ENCODE data around the gene MIGA2. TPM values are rescaled to one million over a fixed set of nuclear protein-coding genes. Genes with fewer than 3 reads are reported as not detected.

MIGA2 gene
- total RNA-seq, 1 donor from 2014 or later, result 32.8 TPM

DNA sequence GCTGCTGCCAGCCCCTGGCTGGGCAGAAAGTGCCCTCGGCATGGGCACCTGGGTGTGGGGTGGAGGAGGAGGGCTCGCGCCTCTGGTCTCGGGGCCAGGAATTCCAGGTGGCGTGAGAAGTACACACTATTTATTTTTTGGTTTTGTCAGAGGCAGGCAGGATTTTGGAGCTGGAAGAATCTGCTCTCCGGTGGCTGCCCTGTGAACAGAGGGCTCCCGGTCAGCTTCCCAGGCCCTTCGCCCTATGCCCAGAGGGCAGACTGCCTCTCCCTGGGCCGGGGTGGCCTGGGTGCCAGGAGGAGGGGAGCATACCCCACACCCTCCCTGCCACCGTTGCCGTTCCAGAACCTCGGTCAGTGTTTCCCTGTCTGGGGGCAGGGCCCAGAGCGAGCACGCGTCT lies 52.8 kb downstream of the MIGA2 start:
- DNase-seq, result no peak
- intact Hi-C loops (cut with DNase I), result no loop called here
- ATAC-seq (ENCODE audit: poor library complexity), result no peak

DNA sequence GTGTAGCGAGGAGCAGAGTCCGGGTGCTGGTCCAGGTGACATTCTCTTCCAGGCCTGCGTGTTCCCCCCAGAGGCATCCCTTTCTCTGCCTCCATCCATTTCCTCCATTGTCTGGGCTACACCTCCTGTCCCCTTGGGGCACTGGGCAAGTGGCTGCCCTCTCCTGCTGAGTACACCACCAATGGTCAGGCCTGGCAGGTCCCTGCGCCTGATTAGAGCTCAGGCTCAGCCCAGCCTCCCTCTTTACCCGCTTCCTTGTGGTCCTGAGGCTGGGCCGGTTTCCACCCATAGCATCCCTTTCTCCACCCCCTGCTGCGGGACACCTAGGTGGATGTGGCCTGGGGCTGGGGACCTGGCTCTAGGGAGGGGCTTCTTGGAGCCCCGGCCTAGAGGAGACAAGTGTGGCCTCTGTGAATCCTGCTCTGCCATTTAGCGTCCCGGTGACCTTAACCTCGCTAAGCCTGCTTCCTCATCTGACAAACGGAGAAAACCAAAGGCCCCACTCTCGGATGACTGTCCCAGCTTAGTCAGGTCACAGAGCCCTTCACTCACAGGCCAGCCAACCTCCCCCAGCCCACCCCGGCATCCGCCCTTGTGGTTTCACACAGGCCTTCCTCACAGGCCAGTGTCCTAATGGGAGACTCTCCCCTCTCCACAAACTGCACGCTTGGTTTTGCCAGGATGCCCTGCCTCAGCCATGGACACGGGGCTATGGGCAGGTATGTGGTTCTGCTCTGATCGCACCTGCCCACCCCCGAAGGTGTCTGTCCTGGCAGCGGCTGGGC lies 57.4 kb downstream of the MIGA2 start:
- DNase-seq, result no peak
- no peak for ATAC-seq (ENCODE audit: poor library complexity)
- intact Hi-C loops (cut with DNase I), result no loop called here

DNA sequence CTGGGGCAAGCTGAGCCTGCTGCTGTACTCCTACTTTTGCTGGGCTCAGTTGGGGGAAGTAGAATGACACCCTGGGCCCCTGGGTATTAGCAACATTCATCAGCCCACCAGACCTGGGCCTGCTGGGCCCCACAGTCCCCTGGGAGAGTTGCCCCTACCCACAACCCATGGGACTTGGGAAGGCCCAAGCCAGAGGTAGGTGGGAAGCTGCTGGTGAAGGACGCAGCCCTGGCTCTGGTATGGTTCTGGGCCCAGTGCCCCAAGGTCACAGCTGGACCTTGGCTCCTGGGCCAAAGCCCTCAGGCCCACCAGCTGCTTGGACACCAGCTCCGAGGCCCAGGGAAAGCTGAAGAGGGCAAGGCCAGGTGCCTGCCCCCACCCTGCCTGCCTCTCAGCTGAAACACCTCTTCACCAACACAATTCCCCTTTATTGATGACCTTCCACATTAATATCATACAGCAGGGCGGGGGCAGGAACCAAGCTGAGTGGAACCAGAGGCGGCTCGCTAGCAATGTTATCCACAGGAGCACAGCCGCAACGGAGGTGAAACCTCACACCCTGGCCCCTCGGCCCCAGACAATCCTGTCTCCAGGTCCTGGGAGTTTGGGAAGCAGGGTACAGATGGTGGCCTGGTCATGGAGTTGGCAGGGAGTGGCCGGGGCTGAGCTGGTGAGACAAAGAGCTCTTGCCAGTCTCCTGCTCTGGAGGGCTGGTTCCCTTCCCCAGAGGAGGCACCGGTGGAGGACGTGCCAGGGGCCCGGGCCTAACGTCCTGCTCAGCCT lies 58.2 kb downstream of the MIGA2 start:
- intact Hi-C loops (cut with DNase I), result no loop called here
- DNase-seq, result no peak
- peak; percentile 69 for ATAC-seq (ENCODE audit: poor library complexity)

DNA sequence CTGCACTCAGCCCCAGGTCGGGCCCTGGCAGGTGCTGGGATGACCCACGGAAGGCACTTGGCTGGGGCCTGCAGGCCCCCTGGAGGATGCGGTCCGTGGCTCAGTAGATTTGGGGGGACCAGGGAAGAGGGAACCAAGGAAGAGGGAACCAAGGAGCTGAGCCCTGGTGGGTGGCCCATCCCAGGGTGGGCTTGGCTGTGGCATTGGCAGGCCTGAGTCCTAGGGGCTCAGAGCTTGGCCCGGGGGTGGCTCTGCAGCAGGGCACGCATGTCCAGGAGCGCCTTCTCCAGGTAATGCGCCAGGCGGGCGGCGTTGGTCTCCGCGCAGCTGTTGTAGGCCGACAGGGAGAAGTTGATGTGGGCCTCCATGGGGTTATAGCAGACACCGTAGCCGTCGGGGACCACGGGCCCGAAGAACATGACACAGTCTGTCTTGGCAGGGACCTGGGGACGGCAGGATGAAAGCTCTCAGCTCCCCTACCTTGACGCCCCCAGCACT lies 58.8 kb downstream of the MIGA2 start:
- ATAC-seq (ENCODE audit: poor library complexity) (no peak), DNase-seq (no peak)
- intact Hi-C loops (cut with DNase I), result no loop called here

DNA sequence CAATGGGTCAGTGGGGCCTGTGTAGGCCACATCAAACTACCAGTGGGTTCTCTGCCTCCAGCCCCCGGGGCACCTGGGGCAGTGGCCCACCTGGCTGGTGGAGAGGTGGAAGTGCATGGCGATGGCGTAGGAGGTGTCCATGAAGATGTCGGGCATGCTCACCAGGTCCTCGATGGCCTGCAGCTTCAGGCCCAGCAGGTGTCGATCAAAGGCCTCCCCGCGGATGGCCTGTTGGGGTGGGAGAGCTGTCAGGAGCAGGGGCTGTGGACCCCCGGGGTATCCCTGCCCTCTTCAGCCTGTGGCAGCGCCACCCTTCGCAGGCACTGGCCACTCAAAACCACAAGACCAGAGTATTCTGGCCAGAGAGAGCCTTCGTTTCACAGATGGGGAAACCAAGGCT lies 59.5 kb downstream of the MIGA2 start:
- DNase-seq, result no peak
- intact Hi-C loops (cut with DNase I), result no loop called here

DNA sequence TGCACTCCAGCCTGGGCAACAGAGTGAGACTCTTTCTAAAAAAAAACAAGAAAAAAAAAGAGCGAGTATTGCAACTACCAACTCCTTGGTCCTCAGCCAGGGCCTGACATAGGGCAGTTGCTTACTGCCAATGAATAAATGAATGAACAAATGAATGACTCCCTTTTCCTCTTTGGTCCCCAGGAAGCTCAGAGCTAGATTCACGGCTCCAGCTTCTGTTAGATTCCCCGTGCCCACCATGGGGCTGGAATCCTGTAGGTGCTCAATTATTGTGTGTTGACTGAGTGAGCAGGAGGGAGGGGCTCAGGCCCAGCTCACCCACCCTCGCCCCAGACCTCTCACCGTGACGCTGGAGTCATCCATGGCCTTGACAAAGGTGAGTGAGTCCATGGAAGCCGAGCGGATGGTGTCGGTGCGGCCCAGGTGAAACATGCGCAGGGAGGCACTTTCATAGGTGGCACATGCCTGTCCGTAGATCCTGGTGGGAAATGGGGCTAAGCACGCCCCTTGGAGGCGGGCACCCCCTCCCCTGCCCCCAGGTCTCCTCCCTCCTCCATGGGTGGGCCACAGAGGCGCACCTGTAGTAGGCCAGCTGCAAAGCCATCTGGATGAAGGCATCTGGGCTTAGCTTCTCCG lies 61.4 kb downstream of the MIGA2 start:
- DNase-seq (no peak), ATAC-seq (ENCODE audit: poor library complexity) (no peak)
- intact Hi-C loops (cut with DNase I), result no loop called here

More for the DNA sequence above, 59.5 kb downstream of the MIGA2 start:
- ATAC-seq (ENCODE audit: poor library complexity), result no peak

DNA sequence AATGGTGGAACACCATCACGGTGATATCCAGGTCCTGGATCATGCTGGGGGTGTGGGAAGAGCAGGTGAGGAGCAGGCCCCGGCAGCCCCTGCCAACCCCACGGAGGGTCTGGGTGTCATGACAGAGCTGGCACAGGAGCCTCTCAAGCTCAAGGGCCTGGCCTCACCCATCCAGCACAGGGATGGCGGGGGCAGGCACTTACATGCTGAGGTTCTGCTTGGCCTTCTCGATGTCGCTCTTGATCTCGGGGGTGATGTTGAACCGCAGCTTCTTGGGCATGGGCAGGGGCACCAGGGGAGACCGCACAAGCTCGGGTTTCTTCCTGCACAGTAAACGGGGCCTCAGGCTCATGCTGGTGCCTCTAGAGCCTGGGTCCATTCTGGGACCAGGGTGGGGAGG lies 61.9 kb downstream of the MIGA2 start:
- ATAC-seq (ENCODE audit: poor library complexity) (no peak), DNase-seq (no peak)
- intact Hi-C loops (cut with DNase I), result no loop called here

DNA sequence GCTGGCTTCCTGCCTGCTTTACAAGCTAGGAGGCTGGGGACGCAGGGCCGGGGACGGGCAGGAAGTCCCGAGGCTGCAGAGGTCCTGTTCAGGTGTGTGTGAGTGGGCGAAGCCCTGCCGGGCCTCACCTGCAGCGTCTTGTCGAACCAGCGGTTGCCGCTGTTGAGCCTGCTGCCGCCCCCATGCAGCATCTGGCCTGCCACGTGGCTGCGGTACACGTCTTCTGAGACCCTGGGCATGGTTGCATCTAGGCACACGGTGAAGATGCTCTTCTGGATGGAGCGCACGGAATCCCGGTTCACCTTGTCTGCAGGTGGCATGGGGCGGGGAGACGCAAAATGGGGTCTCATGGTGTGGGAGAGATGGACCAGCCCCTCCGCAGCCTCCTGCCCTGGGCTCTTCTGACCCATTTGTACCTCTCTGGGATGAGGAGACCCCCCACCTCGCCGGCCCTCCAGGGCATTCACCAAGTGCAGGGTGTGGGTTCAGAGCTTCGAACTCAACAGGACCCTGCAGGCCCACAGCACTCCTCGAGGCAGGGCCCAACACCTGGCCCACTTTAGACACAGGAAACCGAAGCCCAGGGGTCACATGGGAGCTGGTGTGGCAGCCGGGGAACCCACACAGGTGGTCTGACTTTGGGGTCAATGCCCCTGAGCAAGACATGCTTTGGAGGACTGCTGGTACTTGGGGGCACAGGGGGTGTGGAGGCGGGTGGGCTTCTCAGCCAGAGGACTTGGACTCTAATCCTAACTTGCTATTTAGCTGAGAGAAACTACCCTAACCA lies 64.2 kb downstream of the MIGA2 start:
- DNase-seq (no peak), ATAC-seq (ENCODE audit: poor library complexity) (no peak)
- intact Hi-C loops (cut with DNase I), result no loop called here

DNA sequence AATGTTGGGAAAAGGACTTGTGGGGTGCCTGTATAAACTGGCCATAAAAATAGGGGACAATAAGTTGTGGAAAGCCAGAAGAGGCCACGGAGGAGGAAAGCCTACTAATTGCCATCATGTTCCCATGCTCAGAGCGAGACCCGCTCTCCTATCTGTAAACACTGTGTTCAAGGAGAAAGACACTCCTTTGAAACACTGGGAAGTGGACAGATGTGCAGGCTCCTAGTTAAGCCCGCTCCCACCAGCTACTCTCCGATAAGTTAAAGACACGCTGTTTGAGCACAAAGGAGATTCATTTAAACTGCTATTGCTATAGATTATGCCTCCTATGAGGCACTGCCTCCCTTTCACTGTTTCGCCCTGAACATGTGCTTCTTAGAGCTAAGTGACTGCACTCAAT lies 64.9 kb downstream of the MIGA2 start:
- no peak for DNase-seq
- no peak for ATAC-seq (ENCODE audit: poor library complexity)
- intact Hi-C loops (cut with DNase I), result no loop called here

DNA sequence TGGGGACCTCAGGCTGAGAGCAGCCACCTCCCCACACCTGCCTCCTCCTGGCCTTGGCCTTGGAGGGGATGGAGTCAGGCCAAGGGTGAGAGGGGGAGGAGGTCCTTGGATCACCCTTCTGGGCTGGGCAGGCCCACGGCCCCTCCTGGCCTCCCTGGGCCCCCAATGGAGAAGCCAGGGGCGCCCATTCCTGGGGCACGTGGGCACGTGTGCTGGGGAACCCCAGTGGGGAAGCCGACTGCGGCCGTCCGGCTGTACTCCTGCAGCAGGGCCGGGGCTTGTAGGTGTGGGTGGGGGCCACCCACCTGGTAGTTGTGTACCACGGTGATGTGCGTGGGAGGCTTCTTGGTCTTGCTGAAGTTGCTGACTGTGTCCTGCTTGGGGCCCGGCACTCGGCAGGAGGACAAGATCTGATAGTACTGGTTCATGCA lies 65.7 kb downstream of the MIGA2 start:
- intact Hi-C loops (cut with DNase I), result no loop called here
- DNase-seq (no peak), ATAC-seq (ENCODE audit: poor library complexity) (no peak)

DNA sequence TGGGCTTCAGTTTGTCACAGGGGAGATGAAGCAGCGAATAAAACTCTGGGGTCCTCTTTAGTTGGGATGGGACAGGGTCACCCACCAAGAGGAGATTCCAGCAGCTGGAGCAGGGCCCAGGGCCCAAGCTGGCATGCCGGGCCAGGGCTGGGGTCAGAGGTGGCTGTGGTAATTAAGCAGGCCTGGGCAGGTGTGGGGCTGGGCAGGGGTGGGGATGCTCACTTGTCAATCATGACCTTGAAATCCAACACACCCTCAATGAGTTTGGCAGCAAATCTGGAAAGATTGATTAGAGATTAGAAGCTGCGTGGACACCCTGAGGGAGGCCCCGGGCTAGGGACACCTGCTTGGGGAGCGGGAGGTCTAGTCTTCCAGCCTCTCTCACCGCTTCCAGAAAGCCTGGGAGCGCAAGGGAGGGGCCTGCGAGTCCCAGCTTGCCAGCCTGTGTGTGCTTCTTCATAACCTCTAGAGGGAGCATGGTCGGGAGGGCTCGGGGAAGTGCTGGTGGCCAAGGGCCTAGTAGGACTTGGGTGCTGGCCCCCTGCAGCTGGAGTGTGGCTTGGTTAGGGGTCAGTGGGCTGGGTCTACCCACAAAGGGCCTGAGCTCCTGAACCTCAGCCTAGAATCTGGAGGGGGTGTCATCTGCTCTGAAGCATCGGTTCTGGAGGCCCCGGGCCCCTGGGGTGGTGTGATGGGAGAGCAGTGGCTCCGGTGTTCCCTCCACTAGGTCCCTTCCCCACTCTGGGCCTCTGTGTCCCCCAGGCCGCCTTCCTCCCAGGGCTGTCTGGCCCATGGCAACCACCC lies 66.6 kb downstream of the MIGA2 start:
- intact Hi-C loops (cut with DNase I), result no loop called here
- DNase-seq (peak; percentile 63), ATAC-seq (ENCODE audit: poor library complexity) (peak; percentile 70)

DNA sequence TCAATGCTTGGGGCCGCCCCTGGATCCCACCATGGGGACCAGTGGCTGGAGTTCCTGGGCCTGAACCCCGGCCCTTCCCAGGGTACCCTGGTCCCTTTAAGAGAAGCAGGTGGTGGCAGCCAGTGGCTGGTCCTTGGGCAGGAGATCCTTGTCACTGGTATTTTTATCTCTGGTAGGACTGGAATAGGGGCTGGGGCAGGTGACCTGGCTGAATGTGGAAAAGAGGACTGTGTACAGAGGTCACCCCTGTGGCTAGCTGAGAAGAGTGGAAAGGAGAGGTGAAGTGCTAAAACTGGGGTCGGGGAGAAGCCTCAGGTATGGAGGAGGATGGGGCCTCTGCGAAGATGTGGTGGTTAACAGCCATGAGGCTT lies 67.2 kb downstream of the MIGA2 start:
- intact Hi-C loops (cut with DNase I), result no loop called here
- DNase-seq (no peak), ATAC-seq (ENCODE audit: poor library complexity) (peak; percentile 19)

DNA sequence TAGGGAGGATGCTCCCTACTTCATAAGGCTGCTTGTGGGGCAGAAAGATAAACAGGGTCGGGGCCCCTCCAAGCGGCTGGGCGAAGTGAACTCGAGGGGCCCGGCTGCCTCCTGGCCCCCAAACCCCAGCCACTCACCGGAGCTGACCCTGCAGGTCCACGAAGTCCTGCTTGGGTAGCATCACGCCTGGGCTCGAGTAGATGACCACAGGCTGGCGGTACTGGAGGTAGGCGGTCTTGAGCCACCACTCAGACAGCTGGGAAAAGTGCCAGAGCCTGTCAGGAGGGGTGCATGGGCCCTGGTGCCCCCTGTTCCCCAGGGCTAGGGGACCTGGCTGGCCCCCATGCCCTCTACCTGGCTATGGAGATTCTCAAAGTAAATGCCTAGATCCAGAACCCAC lies 67.6 kb downstream of the MIGA2 start:
- ATAC-seq (ENCODE audit: poor library complexity) (no peak), DNase-seq (no peak)
- intact Hi-C loops (cut with DNase I), result no loop called here

DNA sequence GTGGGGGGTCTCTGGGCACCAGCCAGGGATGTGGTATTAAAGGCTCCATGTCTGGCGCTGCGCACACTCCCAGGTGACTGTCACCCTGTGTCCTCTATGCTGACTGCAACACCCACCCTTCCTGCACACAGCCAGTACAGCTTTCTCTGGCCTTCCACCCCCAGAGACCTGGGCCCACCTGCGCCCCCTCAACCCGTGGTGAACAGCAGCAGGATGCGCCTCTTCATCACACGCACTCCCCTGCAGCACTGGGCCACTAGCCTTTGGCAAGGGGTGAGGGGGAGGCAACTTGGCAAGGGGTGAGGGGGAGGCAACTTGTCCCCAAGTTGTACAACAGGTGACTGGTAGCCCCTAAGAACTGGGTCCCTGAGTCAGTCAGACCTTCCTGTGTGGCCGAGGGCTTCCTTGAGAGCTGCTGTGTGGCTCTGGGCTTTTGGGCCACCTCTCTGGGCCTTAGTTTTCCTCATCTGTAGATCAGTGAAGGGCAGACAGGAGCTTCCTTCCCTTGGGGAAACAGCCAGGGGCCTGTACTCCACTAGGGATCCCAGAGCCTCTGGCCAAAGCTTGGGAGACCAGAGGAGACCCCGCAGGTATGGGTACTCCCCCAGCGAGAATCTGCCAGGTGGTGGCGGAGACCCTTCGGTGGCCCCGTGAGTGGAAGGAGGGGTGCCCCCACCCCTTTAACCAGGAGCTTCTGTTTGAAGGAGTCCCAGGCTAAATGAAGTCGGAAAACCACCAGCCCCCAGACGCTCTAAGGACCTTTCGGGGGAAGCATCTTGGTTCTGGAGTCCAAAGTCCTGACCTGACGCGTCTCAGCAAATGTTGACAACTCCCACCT lies 69.7 kb downstream of the MIGA2 start:
- intact Hi-C loops (cut with DNase I), result no loop called here
- no peak for DNase-seq
- no peak for ATAC-seq (ENCODE audit: poor library complexity)

DNA sequence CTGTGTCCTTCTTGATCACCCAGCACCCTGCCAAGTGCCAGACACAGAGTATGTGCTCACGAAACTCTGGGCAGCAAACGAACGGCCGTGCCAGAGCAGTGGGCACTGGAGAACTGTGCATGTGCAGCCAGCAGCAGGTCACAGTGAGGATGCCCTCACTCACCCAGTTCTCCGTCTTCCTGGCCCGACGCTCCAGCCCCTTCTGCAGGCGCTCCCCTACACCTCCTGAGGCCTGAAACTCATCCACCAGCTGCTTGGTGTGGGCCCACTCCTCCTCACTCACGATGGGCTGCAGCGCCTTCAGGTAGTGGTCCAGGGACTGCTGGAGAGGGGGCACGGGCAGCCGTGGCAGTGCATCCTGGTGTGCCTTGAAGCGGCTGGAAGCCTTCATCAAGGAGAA lies 71.2 kb downstream of the MIGA2 start:
- intact Hi-C loops (cut with DNase I), result no loop called here
- DNase-seq, result no peak
- ATAC-seq (ENCODE audit: poor library complexity), result no peak

DNA sequence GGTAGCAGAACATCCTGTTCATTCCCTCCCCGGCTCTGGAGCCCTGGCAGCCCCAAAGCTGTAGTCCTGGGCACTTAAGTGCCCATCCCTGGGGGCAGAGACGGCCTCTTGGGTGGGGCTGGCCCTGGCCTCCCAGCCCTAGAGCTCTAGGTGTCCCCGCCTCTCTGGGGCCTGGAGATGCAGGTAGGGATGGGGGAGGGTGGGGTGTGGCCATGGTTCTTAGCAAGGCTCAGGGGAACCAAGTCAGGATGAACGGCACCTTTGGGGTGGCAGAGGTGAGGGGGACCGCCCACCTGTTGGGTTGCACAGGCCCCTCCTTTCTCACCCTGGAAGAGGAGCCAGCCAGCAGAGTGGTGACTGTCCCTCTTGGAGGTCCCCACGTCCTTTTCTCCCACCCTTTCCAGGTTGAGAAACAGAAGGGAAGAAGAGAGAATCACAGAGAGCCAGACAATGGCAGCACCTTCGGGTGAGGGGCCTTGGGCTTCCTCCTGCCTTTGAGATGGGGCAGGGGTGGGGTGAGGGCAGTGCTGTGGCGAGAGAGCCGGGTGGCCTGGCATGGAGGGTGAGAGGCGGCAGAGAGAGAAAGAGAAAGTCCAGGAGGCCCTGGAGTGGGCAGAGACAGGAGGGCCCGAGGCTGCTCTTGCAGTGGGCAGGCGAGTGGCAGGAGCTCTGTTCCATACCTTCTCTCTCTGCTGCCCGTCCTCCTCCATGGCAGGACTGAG lies 71.8 kb downstream of the MIGA2 start:
- DNase-seq (no peak), ATAC-seq (ENCODE audit: poor library complexity) (no peak)
- intact Hi-C loops (cut with DNase I), result no loop called here
